CD4-positive, alpha-beta T cell treated with Interleukin-10 for 1 hour (primary cell): ENCODE data around the gene ZNF24.

Experiments used
- DNase-seq: peaks from one replicate; pipeline ENCODE4 v3.0.0-alpha.2; 2020

ZNF24 gene

GRCh38 chr18:35343936-35344735 is at the start of gene ZNF24:
Gene ZNF24, minus strand, starts transcription at chr18:35344420. Its CDS starts 3,770 bp downstream, at chr18:35340650.
- peak; percentile 94 for DNase-seq

DNA sequence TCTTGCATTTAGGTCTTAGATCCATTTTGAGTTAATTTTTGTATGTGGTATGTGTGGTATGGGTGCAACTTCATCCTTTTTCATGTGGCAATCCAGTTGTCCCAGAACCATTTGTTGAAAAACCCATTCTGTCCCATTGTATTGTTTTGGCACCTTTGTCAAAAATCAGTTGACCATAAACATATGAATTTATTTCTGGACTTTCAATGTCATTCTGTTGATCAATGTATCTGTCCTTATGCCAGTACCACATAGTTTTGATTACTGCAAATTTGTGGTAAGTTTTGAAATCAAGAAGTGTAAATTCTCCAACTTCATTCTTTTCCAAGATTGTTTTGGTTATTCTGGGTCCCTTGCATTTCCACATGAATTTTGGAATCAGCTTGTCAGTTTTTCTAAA is 49.5 kb upstream of the ZNF24 start:
- no peak for DNase-seq

DNA sequence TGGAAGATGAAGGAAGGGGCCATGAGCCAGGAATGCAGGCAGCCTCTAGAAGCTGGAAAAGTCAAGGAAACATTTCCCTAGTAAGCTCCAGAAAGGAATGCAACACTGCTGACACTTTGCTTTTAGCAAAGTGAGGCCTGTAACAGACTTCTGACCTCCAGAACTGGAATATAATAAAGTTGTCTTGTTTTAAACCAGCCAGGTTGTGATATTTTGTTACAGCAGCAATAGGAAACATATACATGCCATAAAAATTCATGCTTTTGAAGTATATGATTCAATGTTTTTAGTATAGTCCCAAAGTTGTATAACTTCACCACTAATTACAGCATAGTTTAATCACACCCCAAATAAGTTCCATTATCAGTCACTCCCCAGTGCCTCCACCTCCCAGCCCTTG is 48.2 kb upstream of the ZNF24 start:
- DNase-seq: no peak

DNA sequence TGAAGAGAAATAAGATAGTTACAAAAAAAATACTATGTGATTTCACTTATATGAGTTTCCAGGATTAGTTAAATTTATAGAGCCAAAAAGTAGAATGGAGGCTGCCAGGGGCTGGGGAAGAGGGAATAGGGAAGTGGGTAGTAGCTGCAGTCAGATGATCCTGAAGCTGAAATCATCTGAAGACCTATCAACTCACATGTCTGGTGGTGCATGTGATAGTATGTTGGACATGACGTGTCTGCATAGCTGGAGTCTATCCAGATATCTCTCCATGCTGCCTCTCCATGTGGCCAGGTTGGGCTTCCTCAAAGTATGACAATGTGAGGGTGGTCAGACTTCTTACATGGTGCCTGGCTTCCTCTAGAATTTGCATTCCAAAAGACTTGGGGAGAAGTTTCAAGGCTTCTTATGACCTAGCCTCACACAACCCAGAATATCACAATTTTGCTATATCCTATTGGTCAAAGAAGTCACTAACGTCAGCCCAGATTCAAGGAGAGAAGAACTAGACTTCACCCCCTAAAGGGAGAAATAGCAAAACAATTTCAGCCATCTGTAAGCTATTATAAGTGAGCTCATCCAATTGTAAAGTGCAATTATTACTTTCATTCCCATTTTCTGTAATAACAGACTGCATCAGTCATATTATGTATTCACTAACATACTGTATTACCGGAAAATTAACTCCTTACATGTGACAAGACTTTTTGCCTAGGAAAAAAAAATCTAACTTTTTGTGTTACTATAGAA is 46.9 kb upstream of the ZNF24 start:
- no peak for DNase-seq

GRCh38 chr18:35389095-35389618 is 44.9 kb upstream of the ZNF24 start:
- DNase-seq: no peak

- DNase-seq: no peak
Observed at GRCh38 chr18:35387152-35387571, 42.9 kb upstream of the ZNF24 start.

DNA sequence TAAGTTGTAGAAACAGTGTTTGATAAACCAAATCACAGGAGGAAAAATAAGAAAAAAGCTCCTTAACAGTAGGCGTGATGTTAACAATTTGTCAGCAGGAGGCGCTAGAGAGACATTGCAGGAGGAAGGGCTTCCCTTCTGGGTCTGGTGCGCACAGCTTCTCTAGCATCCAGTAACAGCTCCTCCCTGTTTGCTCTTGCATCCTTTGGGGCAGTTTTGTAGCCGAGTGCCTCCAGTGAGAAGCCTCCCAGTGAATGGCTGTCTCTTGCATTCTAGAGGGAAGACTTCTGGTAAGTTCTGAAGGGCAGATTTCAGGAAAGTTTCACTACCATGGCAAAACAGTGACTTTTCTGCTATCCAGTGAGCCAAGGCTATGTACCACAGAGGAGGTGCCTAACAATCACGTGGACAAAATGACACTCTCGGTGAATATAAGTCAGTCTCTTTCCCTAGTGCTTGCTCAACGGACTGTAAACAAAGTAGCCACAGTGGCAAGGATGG is 42.4 kb upstream of the ZNF24 start:
- peak; percentile 79 for DNase-seq

- DNase-seq: no peak
Observed at GRCh38 chr18:35383136-35383535, 38.9 kb upstream of the ZNF24 start.

DNA sequence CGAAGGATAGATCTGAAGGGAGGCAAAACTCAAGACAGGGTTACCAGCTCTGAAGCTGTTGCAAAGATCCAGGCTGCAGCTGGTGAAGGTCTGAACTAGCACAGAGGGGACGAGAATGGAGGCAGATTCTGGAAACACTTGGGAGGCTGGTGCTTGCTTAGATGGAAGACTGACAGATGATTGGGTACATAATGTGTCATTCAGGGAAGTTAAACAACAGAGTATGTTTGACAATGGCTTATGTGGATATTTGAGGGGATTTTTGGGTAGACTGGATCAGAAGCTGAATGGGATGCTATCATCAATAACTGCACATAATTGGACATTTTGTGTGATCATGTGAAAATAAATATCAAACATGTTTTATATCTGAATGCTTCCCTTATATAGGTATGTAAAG is 35.2 kb upstream of the ZNF24 start:
- no peak for DNase-seq

DNA sequence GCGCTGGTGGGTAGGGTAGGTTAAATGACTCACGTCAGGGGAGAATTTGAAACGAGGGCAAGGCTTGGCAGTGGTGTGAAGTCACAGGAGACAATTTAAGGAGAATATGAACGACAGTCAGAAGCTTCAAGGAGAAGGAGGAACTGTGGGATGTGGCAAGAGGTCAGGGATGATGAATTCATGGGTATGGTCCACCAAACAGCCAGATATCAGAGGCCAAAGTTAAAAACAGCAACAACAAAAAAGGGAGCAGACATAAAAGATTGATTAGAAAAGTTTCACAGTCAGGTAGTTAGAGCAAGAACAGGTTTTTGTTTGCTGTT is 34.3 kb upstream of the ZNF24 start:
- DNase-seq: no peak

GRCh38 chr18:35377875-35378573 is 33.8 kb upstream of the ZNF24 start:
- DNase-seq: no peak

- DNase-seq: peak; percentile 72
Observed at GRCh38 chr18:35376742-35377695, 32.8 kb upstream of the ZNF24 start, which contains the start of gene ZNF396. Gene ZNF396, minus strand, starts transcription at chr18:35377337. Its CDS starts 3,045 bp downstream, at chr18:35374292.

DNA sequence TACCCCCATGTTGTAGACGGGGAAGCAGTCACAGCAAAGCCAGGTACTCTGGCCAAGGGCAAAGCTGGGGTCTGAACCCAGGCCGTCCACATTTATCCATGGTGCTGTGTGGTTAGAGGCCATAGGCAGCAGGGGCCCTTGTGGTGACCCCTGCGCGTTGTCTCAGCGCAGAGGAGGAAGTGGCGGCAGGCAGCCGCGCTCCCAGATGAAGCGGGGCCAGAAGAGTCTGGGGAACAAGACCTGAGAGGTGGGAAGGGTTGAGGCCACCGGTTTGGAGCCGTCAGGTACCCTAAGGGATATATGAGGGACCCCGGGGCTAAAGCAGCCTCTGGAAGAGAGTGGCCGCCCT is 32.1 kb upstream of the ZNF24 start:
- peak; percentile 28 for DNase-seq

GRCh38 chr18:35374708-35375107 is 30.5 kb upstream of the ZNF24 start:
- no peak for DNase-seq

DNA sequence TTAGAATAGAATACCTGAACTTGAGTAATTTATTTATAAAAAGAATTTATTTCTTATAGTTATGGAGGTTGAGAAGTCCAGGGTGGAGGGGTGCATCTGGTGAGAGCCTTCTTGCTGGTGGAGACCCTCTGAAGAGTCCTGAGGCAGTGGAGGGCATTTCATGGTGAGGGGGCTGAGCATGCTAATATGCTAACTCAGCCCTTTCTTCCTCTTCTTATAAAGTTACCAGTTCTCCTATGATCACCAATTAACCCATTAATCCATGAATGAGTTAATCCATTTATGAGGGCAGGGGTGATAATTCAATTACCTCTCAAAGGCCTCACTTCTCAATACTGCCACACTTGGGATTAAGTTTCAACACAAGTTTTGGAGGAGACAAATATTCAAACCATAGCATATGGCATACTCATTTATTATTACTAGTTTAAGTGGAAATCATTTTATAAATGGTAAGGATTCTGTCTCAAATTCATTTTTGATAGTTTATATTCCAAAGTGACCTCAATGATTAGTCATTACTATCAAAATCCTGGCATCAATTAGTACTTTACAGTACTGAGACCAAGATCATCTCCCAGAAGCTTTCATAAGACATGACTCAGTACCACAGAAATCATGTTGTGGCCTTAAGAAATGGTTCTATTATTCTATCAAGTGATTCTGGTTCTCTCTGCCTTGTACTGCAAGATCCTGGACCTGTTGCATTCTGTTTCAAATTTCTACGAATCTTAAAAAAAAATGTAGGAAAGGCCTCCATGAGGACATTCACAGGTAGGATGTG is 27.4 kb upstream of the ZNF24 start:
- no peak for DNase-seq

- no peak for DNase-seq
Observed at GRCh38 chr18:35369126-35369525, 24.9 kb upstream of the ZNF24 start.

DNA sequence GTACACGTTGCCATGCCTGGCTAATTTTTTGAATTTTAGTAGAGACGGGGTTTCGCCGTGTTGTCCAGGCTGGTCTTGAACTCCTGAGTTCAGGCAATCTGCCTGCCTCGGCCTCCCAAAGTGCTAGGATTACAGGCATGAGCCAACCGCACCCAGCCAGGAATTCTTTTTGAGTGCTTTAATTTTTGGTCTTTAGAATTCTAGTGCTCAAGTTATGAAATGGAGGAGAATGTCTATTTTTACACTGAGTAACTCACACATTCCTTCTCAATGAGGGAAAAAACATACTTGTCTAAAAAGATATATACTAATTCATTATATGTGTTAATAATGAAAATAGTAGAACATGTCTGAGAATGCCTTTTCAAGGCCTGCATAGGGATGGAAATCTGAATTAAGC is 24.4 kb upstream of the ZNF24 start:
- no peak for DNase-seq

DNA sequence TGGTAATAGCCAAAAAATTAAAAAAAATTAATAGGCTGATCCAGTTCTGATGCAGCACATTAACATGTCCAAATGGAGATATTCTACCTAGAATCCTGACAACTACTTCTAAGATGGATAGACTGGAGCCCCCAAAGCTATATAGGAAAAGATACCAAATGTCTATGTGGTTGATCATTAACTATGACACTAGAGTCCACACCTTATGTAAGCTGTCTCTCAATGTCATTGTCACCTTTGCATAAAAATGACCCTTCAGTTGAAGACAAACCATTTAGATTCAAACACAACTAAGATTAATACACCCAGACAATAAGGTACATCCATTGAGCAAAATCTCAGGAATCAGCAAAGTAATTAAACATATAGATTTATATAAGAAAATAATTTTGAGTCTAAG is 18.3 kb upstream of the ZNF24 start:
- DNase-seq: no peak

GRCh38 chr18:35361570-35362321 is 17.5 kb upstream of the ZNF24 start:
- no peak for DNase-seq

DNA sequence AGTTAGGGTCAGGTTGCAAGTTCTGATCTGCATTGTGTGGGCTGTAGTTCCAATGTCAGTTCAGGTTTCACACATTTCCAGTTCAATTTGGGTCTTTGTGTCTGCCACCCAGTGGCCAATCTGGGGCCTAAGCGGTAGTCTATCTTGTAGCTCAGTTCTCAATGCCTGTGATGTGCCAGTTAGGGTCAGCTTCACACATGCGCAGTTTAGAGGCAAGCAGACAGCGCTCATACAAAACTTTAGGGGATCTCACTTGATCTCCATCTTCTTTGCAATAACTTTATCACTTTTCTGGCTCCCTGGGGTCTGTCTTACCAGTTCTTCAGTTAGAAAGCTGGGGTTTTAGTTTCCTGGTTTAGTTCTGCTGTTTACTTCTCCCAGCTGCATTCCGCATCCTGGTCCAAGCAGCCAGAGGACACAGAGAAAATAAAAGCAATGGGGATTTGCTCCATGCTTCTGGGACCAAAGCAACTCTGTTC is 11.0 kb upstream of the ZNF24 start:
- peak; percentile 78 for DNase-seq
